ENCODE measurements around the gene CCDC92B. TPM values are rescaled to one million over a fixed set of nuclear protein-coding genes. Genes with fewer than 3 reads are reported as not detected.
A peak's percentile ranks its signal among the peaks of the same experiment; 100 is the strongest.

The CCDC92B gene
- total RNA-seq, 1 experiment from 2014 or later, result 15.2 TPM

DNA sequence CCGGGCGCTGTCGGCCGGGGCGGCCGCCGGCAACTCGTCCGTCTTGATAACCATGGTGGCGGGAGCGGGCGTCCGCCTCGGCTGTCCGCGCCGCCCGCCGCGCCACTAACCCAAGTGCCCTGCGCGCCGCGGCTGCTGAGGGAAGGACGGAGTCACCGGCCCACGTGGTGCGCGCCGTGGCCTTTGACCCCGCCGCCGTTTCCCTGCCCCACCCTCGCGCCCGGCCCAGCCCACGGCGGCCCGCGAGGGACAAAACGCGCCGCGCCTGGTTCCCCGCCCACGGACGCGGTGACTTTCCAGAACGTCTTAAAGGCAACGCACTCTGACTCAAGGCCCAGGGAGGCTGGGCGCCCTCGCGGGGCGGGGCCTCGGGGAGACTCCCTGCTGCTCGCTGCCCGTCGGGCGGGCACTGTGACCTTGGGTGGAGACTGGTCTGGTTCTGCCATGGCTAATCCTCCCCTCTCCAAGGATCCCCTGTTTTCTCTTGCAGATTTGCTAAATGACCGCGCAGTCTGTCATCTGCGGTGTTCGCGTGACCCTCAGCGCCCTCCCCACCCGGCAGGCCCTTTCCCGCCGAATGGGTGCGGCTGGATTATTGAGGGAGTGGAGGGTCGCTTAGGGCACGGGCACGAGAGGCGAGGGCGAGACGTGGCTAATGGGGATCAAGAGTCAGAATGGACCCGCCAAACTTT lies 37.7 kb downstream of the CCDC92B start, which contains the start of gene CLUH (continued):
- TF ChIP-seq, protein P1, sequence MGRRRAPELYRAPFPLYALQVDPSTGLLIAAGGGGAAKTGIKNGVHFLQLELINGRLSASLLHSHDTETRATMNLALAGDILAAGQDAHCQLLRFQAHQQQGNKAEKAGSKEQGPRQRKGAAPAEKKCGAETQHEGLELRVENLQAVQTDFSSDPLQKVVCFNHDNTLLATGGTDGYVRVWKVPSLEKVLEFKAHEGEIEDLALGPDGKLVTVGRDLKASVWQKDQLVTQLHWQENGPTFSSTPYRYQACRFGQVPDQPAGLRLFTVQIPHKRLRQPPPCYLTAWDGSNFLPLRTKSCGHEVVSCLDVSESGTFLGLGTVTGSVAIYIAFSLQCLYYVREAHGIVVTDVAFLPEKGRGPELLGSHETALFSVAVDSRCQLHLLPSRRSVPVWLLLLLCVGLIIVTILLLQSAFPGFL (CRISPR knock-in tag; IDR thresholded peaks at IDR 0.05; ENCODE audit: borderline replicate concordance), result no peak
- TF ChIP-seq MYBL2 (CRISPR knock-in tag; IDR thresholded peaks at IDR 0.05) (no peak), SP1 (CRISPR knock-in tag; conservative IDR thresholded peaks at IDR 0.05) (peak; percentile 58), ZBTB43 (CRISPR knock-in tag; IDR thresholded peaks at IDR 0.05) (no peak), ESRRA (CRISPR knock-in tag; IDR thresholded peaks at IDR 0.05; ENCODE audit: borderline replicate concordance) (no peak), TEAD1 (CRISPR knock-in tag; IDR thresholded peaks at IDR 0.05) (no peak), ZNF512 (CRISPR knock-in tag; IDR thresholded peaks at IDR 0.05; ENCODE audit: borderline replicate concordance) (no peak), ZNF121 (CRISPR knock-in tag; IDR thresholded peaks at IDR 0.05) (no peak), SMAD3 (CRISPR knock-in tag; IDR thresholded peaks at IDR 0.05; ENCODE audit: borderline replicate concordance) (no peak), CBFB (CRISPR knock-in tag; IDR thresholded peaks at IDR 0.05; ENCODE audit: low read depth) (0 out of 2 replicates have a peak, but pooled peaks have one; percentile 77), HMGXB4 (CRISPR knock-in tag; IDR thresholded peaks at IDR 0.05) (no peak; the same call in 1 of the 2 replicates), CDX4 (CRISPR knock-in tag; IDR thresholded peaks at IDR 0.05; ENCODE audit: borderline replicate concordance) (no peak), FOXK1 (CRISPR knock-in tag; IDR thresholded peaks at IDR 0.05) (peak; percentile 64), RORB (CRISPR knock-in tag; IDR thresholded peaks at IDR 0.05) (no peak), NFYB (CRISPR knock-in tag; conservative IDR thresholded peaks at IDR 0.05; ENCODE audit: low read depth) (no peak), ZNF671 (CRISPR knock-in tag; IDR thresholded peaks at IDR 0.05) (no peak), SOX15 (CRISPR knock-in tag; IDR thresholded peaks at IDR 0.05) (no peak), FOXP4 (CRISPR knock-in tag; IDR thresholded peaks at IDR 0.05) (no peak)
- TF ChIP-seq, protein P2, sequence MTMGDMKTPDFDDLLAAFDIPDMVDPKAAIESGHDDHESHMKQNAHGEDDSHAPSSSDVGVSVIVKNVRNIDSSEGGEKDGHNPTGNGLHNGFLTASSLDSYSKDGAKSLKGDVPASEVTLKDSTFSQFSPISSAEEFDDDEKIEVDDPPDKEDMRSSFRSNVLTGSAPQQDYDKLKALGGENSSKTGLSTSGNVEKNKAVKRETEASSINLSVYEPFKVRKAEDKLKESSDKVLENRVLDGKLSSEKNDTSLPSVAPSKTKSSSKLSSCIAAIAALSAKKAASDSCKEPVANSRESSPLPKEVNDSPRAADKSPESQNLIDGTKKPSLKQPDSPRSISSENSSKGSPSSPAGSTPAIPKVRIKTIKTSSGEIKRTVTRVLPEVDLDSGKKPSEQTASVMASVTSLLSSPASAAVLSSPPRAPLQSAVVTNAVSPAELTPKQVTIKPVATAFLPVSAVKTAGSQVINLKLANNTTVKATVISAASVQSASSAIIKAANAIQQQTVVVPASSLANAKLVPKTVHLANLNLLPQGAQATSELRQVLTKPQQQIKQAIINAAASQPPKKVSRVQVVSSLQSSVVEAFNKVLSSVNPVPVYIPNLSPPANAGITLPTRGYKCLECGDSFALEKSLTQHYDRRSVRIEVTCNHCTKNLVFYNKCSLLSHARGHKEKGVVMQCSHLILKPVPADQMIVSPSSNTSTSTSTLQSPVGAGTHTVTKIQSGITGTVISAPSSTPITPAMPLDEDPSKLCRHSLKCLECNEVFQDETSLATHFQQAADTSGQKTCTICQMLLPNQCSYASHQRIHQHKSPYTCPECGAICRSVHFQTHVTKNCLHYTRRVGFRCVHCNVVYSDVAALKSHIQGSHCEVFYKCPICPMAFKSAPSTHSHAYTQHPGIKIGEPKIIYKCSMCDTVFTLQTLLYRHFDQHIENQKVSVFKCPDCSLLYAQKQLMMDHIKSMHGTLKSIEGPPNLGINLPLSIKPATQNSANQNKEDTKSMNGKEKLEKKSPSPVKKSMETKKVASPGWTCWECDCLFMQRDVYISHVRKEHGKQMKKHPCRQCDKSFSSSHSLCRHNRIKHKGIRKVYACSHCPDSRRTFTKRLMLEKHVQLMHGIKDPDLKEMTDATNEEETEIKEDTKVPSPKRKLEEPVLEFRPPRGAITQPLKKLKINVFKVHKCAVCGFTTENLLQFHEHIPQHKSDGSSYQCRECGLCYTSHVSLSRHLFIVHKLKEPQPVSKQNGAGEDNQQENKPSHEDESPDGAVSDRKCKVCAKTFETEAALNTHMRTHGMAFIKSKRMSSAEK (CRISPR knock-in tag; IDR thresholded peaks at IDR 0.05; ENCODE audit: borderline replicate concordance), result no peak
- TF ChIP-seq, protein P3, sequence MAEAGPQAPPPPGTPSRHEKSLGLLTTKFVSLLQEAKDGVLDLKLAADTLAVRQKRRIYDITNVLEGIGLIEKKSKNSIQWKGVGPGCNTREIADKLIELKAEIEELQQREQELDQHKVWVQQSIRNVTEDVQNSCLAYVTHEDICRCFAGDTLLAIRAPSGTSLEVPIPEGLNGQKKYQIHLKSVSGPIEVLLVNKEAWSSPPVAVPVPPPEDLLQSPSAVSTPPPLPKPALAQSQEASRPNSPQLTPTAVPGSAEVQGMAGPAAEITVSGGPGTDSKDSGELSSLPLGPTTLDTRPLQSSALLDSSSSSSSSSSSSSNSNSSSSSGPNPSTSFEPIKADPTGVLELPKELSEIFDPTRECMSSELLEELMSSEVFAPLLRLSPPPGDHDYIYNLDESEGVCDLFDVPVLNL (CRISPR knock-in tag; IDR thresholded peaks at IDR 0.05; ENCODE audit: borderline replicate concordance, low read depth), result no peak
- TF ChIP-seq, protein P4, sequence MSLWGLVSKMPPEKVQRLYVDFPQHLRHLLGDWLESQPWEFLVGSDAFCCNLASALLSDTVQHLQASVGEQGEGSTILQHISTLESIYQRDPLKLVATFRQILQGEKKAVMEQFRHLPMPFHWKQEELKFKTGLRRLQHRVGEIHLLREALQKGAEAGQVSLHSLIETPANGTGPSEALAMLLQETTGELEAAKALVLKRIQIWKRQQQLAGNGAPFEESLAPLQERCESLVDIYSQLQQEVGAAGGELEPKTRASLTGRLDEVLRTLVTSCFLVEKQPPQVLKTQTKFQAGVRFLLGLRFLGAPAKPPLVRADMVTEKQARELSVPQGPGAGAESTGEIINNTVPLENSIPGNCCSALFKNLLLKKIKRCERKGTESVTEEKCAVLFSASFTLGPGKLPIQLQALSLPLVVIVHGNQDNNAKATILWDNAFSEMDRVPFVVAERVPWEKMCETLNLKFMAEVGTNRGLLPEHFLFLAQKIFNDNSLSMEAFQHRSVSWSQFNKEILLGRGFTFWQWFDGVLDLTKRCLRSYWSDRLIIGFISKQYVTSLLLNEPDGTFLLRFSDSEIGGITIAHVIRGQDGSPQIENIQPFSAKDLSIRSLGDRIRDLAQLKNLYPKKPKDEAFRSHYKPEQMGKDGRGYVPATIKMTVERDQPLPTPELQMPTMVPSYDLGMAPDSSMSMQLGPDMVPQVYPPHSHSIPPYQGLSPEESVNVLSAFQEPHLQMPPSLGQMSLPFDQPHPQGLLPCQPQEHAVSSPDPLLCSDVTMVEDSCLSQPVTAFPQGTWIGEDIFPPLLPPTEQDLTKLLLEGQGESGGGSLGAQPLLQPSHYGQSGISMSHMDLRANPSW (CRISPR knock-in tag; conservative IDR thresholded peaks at IDR 0.05; ENCODE audit: low read depth), result no peak

Measured in WTC11 (cell line).